WTC11 (cell line): ENCODE measurements around the gene CORO2B. TPM values are rescaled to one million over a fixed set of nuclear protein-coding genes. Genes with fewer than 3 reads are reported as not detected.

ENCODE experiments used
- ATAC-seq: fragments of 200-7000 bp; cut with Tn5 transposase; 2 replicates; pipeline ENCODE4 v1.10.0; 2021; ENCODE audit warnings: mild to moderate bottlenecking, moderate library complexity
- CTCF ChIA-PET: fragments of 300-600 bp; sonication (Branson Sonifier 250); formaldehyde crosslinking; loops from one replicate; lab custom pipeline; 2021; ENCODE audit warnings: antibody characterized with exemption; lab: Charles Lee
- POLR2A ChIA-PET: fragments of 350-600 bp; sonication (Branson Sonifier 250); formaldehyde crosslinking; loops from one replicate; lab custom pipeline; 2021; ENCODE audit warnings: antibody characterized with exemption; lab: Charles Lee
- DNase-seq: peaks from one replicate; pipeline ENCODE4 v3.0.0; 2021; ENCODE audit warnings: low spot score
- H3K27ac Mint-ChIP-seq: 2 replicates; pipeline ENCODE4 v1.8.0; 2021; ENCODE audit warnings: mixed read lengths
- H3K27me3 Mint-ChIP-seq: 2 replicates; pipeline ENCODE4 v1.8.0; 2021; ENCODE audit warnings: low read depth, mild to moderate bottlenecking, moderate library complexity, mixed read lengths
- H3K36me3 Mint-ChIP-seq: 2 replicates; pipeline ENCODE4 v1.8.0; 2021; ENCODE audit warnings: mixed read lengths
- H3K4me1 Mint-ChIP-seq: 2 replicates; pipeline ENCODE4 v1.8.0; 2022; ENCODE audit warnings: mixed read lengths
- H3K4me3 Mint-ChIP-seq: 2 replicates; pipeline ENCODE4 v1.8.0; 2021; ENCODE audit warnings: mild to moderate bottlenecking, moderate library complexity, mixed read lengths
- H3K9me3 Mint-ChIP-seq: 2 replicates; pipeline ENCODE4 v1.8.0; 2021; ENCODE audit warnings: mixed read lengths
- ATF1 ChIP-seq: sonication (generic); formaldehyde crosslinking; IDR thresholded peaks from 2 replicates; pipeline ENCODE4 v1.8.1; 2023; ENCODE audit warnings: mild to moderate bottlenecking, moderate library complexity, missing genetic modification reagents
- CREB1 ChIP-seq: sonication (generic); formaldehyde crosslinking; IDR thresholded peaks from 2 replicates; pipeline ENCODE4 v1.8.0; 2023; ENCODE audit warnings: mild to moderate bottlenecking, missing genetic modification reagents
- NFYB ChIP-seq: sonication (generic); formaldehyde crosslinking; conservative IDR thresholded peaks from 2 replicates; pipeline ENCODE4 v1.8.0; 2022; ENCODE audit warnings: low read depth, missing genetic modification reagents
- NR2C2 ChIP-seq: sonication (generic); formaldehyde crosslinking; IDR thresholded peaks from 2 replicates; pipeline ENCODE4 v1.8.0; 2022; ENCODE audit warnings: mild to moderate bottlenecking, missing genetic modification reagents
- OVOL2 ChIP-seq: fragments of 250-450 bp; sonication (Bioruptor Pico); IDR thresholded peaks from 2 replicates; pipeline ENCODE4 v1.9.0; 2021; ENCODE audit warnings: mild to moderate bottlenecking, borderline replicate concordance
- RELA ChIP-seq: sonication (generic); formaldehyde crosslinking; IDR thresholded peaks from 2 replicates; pipeline ENCODE4 v1.8.1; 2022; ENCODE audit warnings: missing genetic modification reagents, mild to moderate bottlenecking, borderline replicate concordance
- SMAD3 ChIP-seq: sonication (generic); formaldehyde crosslinking; IDR thresholded peaks from 2 replicates; pipeline ENCODE4 v1.8.0; 2022; ENCODE audit warnings: missing genetic modification reagents, mild to moderate bottlenecking, borderline replicate concordance
- TCF7 ChIP-seq: sonication (generic); formaldehyde crosslinking; IDR thresholded peaks from 2 replicates; pipeline ENCODE4 v1.8.0; 2022; ENCODE audit warnings: mild to moderate bottlenecking, low read depth, missing genetic modification reagents, moderate library complexity
- TP53 ChIP-seq: sonication (generic); formaldehyde crosslinking; IDR thresholded peaks from 2 replicates; pipeline ENCODE4 v1.8.1; 2023; ENCODE audit warnings: mild to moderate bottlenecking, missing genetic modification reagents
- ZNF138 ChIP-seq: sonication (generic); formaldehyde crosslinking; conservative IDR thresholded peaks from 2 replicates; pipeline ENCODE4 v1.8.1; 2022; ENCODE audit warnings: mild to moderate bottlenecking, moderate library complexity, missing genetic modification reagents
- ZNF263 ChIP-seq: sonication (generic); formaldehyde crosslinking; IDR thresholded peaks from 2 replicates; pipeline ENCODE4 v1.8.1; 2022; ENCODE audit warnings: low read depth, mild to moderate bottlenecking, moderate library complexity, missing genetic modification reagents
- ZNF423 ChIP-seq: fragments of 250-450 bp; sonication (Bioruptor Pico); IDR thresholded peaks from 2 replicates; pipeline ENCODE4 v2.1.2; 2022; ENCODE audit warnings: mild to moderate bottlenecking, moderate library complexity
- total RNA-seq: library from RNA; stranded (reverse); gene quantifications from 3 replicates; pipeline ENCODE4 v1.2.3, GENCODE V29; 2021
- TF ChIP-seq, protein P1 (sequence below): sonication (generic); formaldehyde crosslinking; IDR thresholded peaks from 2 replicates; pipeline ENCODE4 v1.8.1; 2023; ENCODE audit warnings: mild to moderate bottlenecking, missing genetic modification reagents, borderline replicate concordance
- TF ChIP-seq, protein P2 (sequence below): sonication (generic); formaldehyde crosslinking; IDR thresholded peaks from 2 replicates; pipeline ENCODE4 v1.8.0; 2023; ENCODE audit warnings: missing genetic modification reagents
- TF ChIP-seq, protein P3 (sequence below): sonication (generic); formaldehyde crosslinking; IDR thresholded peaks from 2 replicates; pipeline ENCODE4 v1.8.1; 2022; ENCODE audit warnings: mild to moderate bottlenecking, moderate library complexity, missing genetic modification reagents
- TF ChIP-seq, protein P4 (sequence below): sonication (generic); formaldehyde crosslinking; IDR thresholded peaks from 2 replicates; pipeline ENCODE4 v1.8.1; 2022; ENCODE audit warnings: mild to moderate bottlenecking, missing genetic modification reagents, moderate library complexity, borderline replicate concordance
- TF ChIP-seq, protein P5 (sequence below): sonication (generic); formaldehyde crosslinking; IDR thresholded peaks from 2 replicates; pipeline ENCODE4 v1.8.1; 2022; ENCODE audit warnings: low read depth, mild to moderate bottlenecking, moderate library complexity, missing genetic modification reagents, borderline replicate concordance
- TF ChIP-seq, protein P6 (sequence below): sonication (generic); formaldehyde crosslinking; IDR thresholded peaks from 2 replicates; pipeline ENCODE4 v1.8.1; 2022; ENCODE audit warnings: low read depth, missing genetic modification reagents, borderline replicate concordance
- TF ChIP-seq, protein P7 (sequence below): sonication (generic); formaldehyde crosslinking; IDR thresholded peaks from 2 replicates; pipeline ENCODE4 v1.8.0; 2022; ENCODE audit warnings: missing genetic modification reagents

Gene CORO2B
- total RNA-seq, 1 experiment from 2014 or later = 4.9 TPM

DNA sequence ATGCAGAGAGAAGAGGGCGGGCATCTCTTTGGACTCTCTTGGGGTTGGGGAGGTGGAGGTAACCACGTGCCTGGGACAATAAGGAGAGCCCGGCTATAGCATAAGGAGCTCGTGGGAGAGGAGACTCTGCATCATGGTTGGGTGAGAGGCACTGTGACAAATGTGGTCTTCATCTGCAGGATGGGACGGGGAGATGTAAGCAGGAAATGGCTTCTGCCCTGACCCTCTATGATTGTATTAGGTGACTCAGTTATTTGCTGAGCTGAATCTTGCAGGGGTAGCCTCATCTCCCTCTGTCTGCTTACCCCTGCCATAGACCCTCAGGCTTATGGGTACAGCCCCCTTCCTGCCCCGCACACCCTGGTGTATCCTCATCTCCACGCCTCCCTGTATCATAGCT, 48.7 kb downstream of the CORO2B start (continued):
- TF ChIP-seq, protein P1, sequence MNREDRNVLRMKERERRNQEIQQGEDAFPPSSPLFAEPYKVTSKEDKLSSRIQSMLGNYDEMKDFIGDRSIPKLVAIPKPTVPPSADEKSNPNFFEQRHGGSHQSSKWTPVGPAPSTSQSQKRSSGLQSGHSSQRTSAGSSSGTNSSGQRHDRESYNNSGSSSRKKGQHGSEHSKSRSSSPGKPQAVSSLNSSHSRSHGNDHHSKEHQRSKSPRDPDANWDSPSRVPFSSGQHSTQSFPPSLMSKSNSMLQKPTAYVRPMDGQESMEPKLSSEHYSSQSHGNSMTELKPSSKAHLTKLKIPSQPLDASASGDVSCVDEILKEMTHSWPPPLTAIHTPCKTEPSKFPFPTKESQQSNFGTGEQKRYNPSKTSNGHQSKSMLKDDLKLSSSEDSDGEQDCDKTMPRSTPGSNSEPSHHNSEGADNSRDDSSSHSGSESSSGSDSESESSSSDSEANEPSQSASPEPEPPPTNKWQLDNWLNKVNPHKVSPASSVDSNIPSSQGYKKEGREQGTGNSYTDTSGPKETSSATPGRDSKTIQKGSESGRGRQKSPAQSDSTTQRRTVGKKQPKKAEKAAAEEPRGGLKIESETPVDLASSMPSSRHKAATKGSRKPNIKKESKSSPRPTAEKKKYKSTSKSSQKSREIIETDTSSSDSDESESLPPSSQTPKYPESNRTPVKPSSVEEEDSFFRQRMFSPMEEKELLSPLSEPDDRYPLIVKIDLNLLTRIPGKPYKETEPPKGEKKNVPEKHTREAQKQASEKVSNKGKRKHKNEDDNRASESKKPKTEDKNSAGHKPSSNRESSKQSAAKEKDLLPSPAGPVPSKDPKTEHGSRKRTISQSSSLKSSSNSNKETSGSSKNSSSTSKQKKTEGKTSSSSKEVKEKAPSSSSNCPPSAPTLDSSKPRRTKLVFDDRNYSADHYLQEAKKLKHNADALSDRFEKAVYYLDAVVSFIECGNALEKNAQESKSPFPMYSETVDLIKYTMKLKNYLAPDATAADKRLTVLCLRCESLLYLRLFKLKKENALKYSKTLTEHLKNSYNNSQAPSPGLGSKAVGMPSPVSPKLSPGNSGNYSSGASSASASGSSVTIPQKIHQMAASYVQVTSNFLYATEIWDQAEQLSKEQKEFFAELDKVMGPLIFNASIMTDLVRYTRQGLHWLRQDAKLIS (CRISPR knock-in tag) = no peak

DNA sequence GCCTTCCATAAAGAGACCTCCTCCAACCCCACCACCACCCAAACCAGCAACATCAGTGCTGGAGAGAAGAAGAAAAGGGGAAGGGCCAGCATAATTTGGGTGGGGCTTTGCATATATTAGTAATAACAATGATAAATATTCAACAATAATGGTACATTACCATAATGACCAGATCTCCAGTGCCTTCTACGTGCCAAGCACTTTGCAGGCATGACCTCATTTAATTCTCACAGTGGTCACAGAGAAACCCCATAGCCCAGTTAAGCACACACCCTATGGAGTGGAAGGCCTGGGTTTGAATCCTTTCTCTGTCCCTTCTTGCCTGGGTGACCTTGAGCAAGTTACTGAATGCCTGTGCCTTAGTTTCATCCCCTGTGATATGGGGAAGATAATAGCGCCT, 49.2 kb downstream of the CORO2B start:
- DNase-seq = no peak
- POLR2A ChIA-PET = no interaction called here
- no peak for ATAC-seq
- H3K27me3 Mint-ChIP-seq = no peaks in the 10 kb centered on the region
- CTCF ChIA-PET = interaction anchor here (0.5 to 6.0 kb wide), 3 partner anchors 23 to 53 kb away, joined by 3 to 26 read pairs (median 3); no protein-coding TSS in a partner anchor
- no peaks in the 10 kb centered on the region for H3K9me3 Mint-ChIP-seq
- H3K4me3 Mint-ChIP-seq = no peak overlapping the region
- H3K4me1 Mint-ChIP-seq = peaks cover 21% of the 10 kb centered on the region
- H3K36me3 Mint-ChIP-seq = no peaks in the 10 kb centered on the region
- TF ChIP-seq ZNF138 (CRISPR knock-in tag) (no peak), ZNF263 (CRISPR knock-in tag) (no peak), RELA (CRISPR knock-in tag) (no peak), TCF7 (no peak), CREB1 (CRISPR knock-in tag) (no peak)
- TF ChIP-seq, protein P2, sequence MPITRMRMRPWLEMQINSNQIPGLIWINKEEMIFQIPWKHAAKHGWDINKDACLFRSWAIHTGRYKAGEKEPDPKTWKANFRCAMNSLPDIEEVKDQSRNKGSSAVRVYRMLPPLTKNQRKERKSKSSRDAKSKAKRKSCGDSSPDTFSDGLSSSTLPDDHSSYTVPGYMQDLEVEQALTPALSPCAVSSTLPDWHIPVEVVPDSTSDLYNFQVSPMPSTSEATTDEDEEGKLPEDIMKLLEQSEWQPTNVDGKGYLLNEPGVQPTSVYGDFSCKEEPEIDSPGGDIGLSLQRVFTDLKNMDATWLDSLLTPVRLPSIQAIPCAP (CRISPR knock-in tag) = no peak
- TF ChIP-seq, protein P3, sequence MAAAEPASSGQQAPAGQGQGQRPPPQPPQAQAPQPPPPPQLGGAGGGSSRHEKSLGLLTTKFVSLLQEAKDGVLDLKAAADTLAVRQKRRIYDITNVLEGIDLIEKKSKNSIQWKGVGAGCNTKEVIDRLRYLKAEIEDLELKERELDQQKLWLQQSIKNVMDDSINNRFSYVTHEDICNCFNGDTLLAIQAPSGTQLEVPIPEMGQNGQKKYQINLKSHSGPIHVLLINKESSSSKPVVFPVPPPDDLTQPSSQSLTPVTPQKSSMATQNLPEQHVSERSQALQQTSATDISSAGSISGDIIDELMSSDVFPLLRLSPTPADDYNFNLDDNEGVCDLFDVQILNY = no peak
- TF ChIP-seq, protein P4, sequence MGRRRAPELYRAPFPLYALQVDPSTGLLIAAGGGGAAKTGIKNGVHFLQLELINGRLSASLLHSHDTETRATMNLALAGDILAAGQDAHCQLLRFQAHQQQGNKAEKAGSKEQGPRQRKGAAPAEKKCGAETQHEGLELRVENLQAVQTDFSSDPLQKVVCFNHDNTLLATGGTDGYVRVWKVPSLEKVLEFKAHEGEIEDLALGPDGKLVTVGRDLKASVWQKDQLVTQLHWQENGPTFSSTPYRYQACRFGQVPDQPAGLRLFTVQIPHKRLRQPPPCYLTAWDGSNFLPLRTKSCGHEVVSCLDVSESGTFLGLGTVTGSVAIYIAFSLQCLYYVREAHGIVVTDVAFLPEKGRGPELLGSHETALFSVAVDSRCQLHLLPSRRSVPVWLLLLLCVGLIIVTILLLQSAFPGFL (CRISPR knock-in tag) = no peak
- TF ChIP-seq, all 79 proteins: peak for 0
- H3K27ac Mint-ChIP-seq = no peak overlapping the region

DNA sequence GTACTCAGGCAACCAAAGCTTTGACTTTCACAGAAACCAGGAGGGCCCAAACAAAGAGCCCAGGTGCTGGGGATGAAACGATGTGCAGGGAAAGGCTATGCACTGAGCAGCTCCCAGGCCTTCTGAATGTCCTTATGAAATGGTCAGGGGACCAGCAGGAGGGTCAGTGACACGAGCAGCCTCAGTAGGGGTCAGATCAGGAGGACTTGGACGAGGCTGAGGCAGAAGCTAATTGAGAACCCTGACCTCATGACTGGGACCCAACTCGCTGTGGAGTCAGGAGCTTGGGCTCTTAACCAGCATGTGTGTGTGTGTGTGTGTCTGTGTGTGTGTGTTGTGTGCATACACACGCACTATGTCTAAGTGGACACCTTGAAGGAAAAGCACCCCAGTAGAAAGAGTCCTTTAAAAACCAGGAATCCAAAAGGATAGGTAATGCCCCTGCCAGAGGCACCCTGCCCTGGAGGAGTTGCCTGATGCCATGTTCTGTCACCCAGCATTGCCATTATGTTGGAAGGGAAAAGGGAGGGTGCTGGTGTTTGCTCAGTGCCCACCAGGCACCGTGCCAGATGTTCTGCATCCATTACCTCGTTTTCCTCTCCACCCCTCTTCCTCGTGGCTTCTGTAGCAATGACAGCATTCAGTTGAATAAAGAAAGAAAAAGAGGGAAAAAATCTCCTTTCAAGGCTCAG, 50.9 kb downstream of the CORO2B start:
- ChIA-PET POLR2A (no interaction called here), CTCF (interaction anchor here (0.9 to 9.6 kb wide), 3 partner anchors 21 to 70 kb away, joined by 3 to 127 read pairs (median 4); no protein-coding TSS in a partner anchor)
- no peaks in the 10 kb centered on the region for H3K36me3 Mint-ChIP-seq
- no peaks in the 10 kb centered on the region for H3K9me3 Mint-ChIP-seq
- DNase-seq (no peak), ATAC-seq (no peak)
- no peak overlapping the region for H3K27ac Mint-ChIP-seq
- H3K4me1 Mint-ChIP-seq = peaks cover 28% of the 10 kb centered on the region
- H3K27me3 Mint-ChIP-seq = no peaks in the 10 kb centered on the region
- H3K4me3 Mint-ChIP-seq = no peak overlapping the region
- TF ChIP-seq ZNF423 (CRISPR knock-in tag) (no peak), TCF7 (no peak), NFYB (CRISPR knock-in tag) (no peak), NR2C2 (CRISPR knock-in tag) (no peak), ZNF263 (CRISPR knock-in tag) (no peak), OVOL2 (CRISPR knock-in tag) (no peak), TP53 (no peak), ATF1 (CRISPR knock-in tag) (no peak), SMAD3 (CRISPR knock-in tag) (no peak)
- TF ChIP-seq, protein P5, sequence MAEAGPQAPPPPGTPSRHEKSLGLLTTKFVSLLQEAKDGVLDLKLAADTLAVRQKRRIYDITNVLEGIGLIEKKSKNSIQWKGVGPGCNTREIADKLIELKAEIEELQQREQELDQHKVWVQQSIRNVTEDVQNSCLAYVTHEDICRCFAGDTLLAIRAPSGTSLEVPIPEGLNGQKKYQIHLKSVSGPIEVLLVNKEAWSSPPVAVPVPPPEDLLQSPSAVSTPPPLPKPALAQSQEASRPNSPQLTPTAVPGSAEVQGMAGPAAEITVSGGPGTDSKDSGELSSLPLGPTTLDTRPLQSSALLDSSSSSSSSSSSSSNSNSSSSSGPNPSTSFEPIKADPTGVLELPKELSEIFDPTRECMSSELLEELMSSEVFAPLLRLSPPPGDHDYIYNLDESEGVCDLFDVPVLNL (CRISPR knock-in tag) = no peak
- TF ChIP-seq, protein P6, sequence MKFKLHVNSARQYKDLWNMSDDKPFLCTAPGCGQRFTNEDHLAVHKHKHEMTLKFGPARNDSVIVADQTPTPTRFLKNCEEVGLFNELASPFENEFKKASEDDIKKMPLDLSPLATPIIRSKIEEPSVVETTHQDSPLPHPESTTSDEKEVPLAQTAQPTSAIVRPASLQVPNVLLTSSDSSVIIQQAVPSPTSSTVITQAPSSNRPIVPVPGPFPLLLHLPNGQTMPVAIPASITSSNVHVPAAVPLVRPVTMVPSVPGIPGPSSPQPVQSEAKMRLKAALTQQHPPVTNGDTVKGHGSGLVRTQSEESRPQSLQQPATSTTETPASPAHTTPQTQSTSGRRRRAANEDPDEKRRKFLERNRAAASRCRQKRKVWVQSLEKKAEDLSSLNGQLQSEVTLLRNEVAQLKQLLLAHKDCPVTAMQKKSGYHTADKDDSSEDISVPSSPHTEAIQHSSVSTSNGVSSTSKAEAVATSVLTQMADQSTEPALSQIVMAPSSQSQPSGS = no peak
- TF ChIP-seq, protein P7, sequence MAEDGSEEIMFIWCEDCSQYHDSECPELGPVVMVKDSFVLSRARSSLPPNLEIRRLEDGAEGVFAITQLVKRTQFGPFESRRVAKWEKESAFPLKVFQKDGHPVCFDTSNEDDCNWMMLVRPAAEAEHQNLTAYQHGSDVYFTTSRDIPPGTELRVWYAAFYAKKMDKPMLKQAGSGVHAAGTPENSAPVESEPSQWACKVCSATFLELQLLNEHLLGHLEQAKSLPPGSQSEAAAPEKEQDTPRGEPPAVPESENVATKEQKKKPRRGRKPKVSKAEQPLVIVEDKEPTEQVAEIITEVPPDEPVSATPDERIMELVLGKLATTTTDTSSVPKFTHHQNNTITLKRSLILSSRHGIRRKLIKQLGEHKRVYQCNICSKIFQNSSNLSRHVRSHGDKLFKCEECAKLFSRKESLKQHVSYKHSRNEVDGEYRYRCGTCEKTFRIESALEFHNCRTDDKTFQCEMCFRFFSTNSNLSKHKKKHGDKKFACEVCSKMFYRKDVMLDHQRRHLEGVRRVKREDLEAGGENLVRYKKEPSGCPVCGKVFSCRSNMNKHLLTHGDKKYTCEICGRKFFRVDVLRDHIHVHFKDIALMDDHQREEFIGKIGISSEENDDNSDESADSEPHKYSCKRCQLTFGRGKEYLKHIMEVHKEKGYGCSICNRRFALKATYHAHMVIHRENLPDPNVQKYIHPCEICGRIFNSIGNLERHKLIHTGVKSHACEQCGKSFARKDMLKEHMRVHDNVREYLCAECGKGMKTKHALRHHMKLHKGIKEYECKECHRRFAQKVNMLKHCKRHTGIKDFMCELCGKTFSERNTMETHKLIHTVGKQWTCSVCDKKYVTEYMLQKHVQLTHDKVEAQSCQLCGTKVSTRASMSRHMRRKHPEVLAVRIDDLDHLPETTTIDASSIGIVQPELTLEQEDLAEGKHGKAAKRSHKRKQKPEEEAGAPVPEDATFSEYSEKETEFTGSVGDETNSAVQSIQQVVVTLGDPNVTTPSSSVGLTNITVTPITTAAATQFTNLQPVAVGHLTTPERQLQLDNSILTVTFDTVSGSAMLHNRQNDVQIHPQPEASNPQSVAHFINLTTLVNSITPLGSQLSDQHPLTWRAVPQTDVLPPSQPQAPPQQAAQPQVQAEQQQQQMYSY (CRISPR knock-in tag) = no peak
